ENCODE results near the gene RPS15. TPM values are rescaled to one million over a fixed set of nuclear protein-coding genes. Genes with fewer than 3 reads are reported as not detected.
"Not testable (repeated sequence)": the region's sequence is repeated elsewhere in the genome, so short reads cannot be mapped to it uniquely, and the experiment has no call there.

The RPS15 gene
- total RNA-seq, 2 donors from 2014 or later = 1,055 to 1,445 TPM

DNA sequence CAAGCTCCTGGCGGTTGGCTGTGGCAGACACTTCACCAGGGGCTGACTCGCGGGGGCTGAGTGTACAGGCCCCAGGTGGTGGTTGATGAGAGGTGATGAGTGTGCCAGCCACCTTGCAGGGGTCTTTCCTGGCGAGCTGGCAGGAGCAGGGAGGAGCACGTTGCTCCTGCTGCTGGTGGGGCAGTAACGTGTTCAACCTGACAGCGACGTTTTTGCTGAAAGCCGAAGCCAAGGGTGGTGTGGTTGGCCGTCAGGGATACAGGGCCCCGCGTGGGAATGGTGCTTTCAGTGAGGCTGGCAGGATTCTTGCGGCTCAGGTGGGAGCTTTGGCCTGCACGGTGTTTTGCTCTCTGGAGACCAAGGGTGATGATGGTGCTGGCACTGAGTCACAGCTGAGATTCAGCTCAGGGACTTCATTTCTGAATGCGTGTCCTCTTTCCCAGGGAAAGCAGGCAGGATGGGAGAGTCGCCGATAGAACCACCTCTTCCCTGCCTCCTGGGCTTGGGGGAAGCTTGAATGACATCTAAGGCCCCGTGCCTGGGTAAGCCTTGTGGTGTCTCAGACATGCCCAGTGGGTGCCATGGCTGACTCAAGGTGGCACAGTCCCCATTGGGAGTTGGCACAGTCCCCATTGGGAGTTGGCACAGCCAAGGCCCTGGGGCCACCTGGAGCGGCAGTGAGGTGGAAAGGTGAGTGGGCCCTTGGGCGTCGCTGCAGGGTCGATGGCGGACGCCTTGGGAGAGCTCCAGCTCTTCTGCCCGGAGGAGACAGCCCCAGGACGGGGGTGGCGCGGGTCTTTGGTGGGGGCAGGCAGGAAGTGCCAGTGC is 22.0 kb upstream of the RPS15 start:
- Histone ChIP-seq H3K9me3 (no peaks in the 10 kb centered on the region), H3K36me3 (peaks cover 10% of the 10 kb centered on the region), H3K4me1 (peaks cover 27% of the 10 kb centered on the region), H3K9ac (ENCODE audit: low read depth in 2 of 2, low read length in 2 of 2) (peak overlapping the region; percentile 14 to 71), H3K4me3 (no peak overlapping the region), H3K27ac (peak overlapping the region; percentile 57), H3K27me3 (no peaks in the 10 kb centered on the region)
- DNase-seq = no peak
- intact Hi-C loops (cut with DNase I) = no loop called here
- TF ChIP-seq, protein P1, sequence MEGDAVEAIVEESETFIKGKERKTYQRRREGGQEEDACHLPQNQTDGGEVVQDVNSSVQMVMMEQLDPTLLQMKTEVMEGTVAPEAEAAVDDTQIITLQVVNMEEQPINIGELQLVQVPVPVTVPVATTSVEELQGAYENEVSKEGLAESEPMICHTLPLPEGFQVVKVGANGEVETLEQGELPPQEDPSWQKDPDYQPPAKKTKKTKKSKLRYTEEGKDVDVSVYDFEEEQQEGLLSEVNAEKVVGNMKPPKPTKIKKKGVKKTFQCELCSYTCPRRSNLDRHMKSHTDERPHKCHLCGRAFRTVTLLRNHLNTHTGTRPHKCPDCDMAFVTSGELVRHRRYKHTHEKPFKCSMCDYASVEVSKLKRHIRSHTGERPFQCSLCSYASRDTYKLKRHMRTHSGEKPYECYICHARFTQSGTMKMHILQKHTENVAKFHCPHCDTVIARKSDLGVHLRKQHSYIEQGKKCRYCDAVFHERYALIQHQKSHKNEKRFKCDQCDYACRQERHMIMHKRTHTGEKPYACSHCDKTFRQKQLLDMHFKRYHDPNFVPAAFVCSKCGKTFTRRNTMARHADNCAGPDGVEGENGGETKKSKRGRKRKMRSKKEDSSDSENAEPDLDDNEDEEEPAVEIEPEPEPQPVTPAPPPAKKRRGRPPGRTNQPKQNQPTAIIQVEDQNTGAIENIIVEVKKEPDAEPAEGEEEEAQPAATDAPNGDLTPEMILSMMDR (IDR thresholded peaks at IDR 0.05) = no peak

DNA sequence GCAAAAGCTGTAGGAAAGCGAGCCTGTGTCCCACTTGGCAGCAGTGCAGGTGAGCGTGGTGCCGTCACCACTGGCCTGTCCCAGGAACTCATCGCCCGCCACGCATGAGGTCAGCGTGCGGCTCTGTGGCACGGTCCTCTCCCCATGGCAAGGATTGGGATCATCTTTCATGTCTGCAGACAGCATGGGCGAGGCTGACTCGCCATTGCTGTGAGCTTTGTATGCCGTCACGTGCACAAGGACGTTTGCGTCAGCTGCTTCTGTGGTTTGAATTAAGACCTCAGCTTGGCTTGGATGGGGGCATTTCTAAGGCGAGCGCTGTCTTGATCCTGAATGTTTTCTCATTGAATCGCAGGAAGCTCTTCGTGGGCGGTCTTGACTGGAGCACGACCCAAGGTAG is 21.1 kb upstream of the RPS15 start:
- peaks cover 10% of the 10 kb centered on the region for H3K36me3 ChIP-seq
- no peaks in the 10 kb centered on the region for H3K27me3 ChIP-seq
- intact Hi-C loops (cut with DNase I) = no loop called here
- no peak for DNase-seq
- H3K4me3 ChIP-seq = no peak overlapping the region
- no peak overlapping the region for H3K9ac ChIP-seq (ENCODE audit: low read depth in 2 of 2, low read length in 2 of 2)
- H3K27ac ChIP-seq = no peak overlapping the region
- TF ChIP-seq, protein P1 (IDR thresholded peaks at IDR 0.05) = no peak
- no peaks in the 10 kb centered on the region for H3K9me3 ChIP-seq
- H3K4me1 ChIP-seq = peaks cover 19% of the 10 kb centered on the region

DNA sequence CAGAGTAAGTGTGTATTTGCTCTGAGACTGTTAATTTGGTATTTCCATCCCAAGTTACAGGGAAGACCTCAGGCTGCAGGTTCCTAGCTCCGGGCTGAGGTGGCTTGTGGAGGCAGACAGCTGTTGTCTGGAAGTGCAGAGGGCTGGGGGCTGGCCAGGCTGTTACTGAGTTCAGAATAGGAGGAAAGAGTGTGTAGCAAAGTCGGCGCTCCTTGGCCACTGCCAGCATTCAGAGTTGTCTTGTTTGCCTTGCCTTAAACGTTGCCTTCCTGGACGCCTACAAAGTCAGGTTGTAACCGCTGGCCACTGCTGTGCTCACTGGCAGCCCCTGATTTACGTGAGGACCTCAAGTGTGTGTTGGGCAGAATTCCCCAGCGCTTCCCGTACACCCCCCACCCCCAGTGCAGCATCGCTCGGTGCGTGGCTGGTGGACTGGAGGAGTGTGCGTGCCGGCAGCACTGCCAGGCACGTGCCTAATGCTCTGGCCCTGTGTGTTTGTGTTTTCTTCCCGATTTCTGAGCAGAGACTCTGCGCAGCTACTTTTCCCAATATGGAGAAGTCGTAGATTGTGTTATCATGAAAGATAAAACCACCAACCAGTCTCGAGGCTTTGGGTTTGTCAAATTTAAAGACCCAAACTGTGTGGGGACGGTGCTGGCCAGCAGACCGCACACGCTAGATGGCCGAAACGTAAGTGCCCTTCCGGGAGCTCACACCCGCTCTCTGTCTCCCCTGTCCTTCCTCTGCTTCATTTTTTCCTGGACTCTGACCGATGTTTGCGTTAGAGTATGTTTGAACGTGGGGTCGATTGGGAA is 20.3 kb upstream of the RPS15 start:
- intact Hi-C loops (cut with DNase I) = no loop called here
- Histone ChIP-seq H3K9ac (ENCODE audit: low read depth in 2 of 2, low read length in 2 of 2) (no peak overlapping the region), H3K4me1 (peaks cover 19% of the 10 kb centered on the region), H3K9me3 (no peaks in the 10 kb centered on the region), H3K27ac (no peak overlapping the region), H3K27me3 (no peaks in the 10 kb centered on the region), H3K36me3 (peaks cover 10% of the 10 kb centered on the region), H3K4me3 (no peak overlapping the region)
- TF ChIP-seq, protein P1 (IDR thresholded peaks at IDR 0.05) = no peak
- no peak for DNase-seq

DNA sequence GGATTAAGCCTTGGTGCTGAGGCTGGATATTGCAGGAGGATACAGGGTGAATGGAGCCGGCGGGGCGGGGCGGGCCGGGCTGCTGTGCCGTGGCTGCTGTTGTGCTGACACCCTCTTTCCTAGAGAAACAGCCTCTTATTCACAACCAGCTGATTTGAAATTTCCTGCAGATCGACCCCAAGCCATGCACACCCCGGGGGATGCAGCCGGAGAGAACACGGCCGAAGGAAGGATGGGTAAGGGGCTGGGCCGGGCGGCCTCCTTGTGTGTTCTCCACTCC is 19.8 kb upstream of the RPS15 start:
- TF ChIP-seq, protein P1 (IDR thresholded peaks at IDR 0.05) = no peak
- H3K27me3 ChIP-seq = no peaks in the 10 kb centered on the region
- intact Hi-C loops (cut with DNase I) = no loop called here
- no peak overlapping the region for H3K4me3 ChIP-seq
- H3K9me3 ChIP-seq = no peaks in the 10 kb centered on the region
- no peak for DNase-seq
- H3K36me3 ChIP-seq = peaks cover 10% of the 10 kb centered on the region
- H3K9ac ChIP-seq (ENCODE audit: low read depth in 2 of 2, low read length in 2 of 2) = no peak overlapping the region
- H3K4me1 ChIP-seq = peaks cover 19% of the 10 kb centered on the region
- no peak overlapping the region for H3K27ac ChIP-seq

DNA sequence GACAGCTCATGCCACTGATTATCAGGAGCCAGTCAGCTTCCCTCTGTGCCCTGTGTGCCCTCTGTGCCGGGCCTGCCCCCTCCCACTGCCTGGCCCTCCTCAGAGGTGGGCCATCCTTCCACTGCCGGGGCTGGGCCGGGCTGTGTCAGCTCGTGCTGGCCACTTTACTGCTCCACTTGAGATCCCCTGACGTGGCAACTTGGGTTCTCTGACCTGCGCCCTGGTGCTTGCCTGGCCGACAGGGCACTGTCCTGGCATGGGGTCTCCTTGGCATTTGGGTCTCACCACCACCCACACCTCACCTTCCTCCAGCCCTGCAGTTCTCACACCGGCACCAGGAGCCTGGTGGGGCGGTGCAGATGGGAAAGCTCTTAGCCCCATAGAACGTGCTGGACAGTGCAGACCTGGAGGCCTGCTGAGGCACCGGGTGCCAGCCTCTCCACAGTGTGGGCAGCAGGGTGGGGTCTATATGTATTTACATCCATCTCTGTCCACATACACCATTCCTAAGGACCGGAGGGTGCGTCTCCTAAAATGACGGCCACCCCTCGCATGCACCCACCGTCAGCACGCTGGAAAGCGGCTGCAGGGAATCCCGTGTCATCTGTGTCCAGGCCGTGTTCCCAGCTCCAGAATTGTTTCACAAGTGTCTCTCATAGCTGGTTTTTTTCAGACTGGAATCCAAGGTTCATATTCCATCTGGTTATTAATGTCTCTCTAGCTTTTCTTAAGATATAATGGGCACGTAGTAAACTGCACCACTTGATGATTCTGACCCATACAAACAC is 19.1 kb upstream of the RPS15 start:
- Histone ChIP-seq H3K36me3 (peaks cover 10% of the 10 kb centered on the region), H3K9ac (ENCODE audit: low read depth in 2 of 2, low read length in 2 of 2) (no peak overlapping the region), H3K27ac (no peak overlapping the region), H3K27me3 (no peaks in the 10 kb centered on the region), H3K4me3 (no peak overlapping the region), H3K4me1 (peaks cover 19% of the 10 kb centered on the region), H3K9me3 (no peaks in the 10 kb centered on the region)
- intact Hi-C loops (cut with DNase I) = no loop called here
- TF ChIP-seq, protein P1 (IDR thresholded peaks at IDR 0.05) = no peak
- no peak for DNase-seq

DNA sequence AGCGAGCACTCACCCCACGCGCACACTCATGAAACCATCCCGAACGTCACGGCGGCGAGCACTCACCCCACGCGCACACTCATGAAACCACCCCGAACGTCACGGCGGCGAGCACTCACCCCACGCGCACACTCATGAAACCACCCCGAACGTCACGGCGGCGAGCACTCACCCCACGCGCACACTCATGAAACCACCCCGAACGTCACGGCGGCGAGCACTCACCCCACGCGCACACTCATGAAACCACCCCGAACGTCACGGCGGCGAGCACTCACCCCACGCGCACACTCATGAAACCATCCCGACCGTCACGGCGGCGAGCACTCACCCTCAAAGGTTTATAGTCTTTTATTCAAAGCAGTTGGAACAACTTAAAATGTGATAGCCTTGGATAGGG is 18.1 kb upstream of the RPS15 start:
- DNase-seq; H3K27me3 ChIP-seq; H3K27ac ChIP-seq; H3K9ac ChIP-seq (ENCODE audit: low read depth in 2 of 2, low read length in 2 of 2); intact Hi-C loops (cut with DNase I); H3K4me3 ChIP-seq; H3K9me3 ChIP-seq: not testable (repeated sequence)
- H3K36me3 ChIP-seq = peaks cover 10% of the 10 kb centered on the region
- peaks cover 14% of the 10 kb centered on the region for H3K4me1 ChIP-seq
